OCI-LY1 (cell line): Measurements from ENCODE around the gene LHX5.

ENCODE experiments used
- H2AFZ ChIP-seq: fragments of 200-600 bp; sonication (generic), shearing (Covaris generic); 2 replicates; pipeline ENCODE4 v1.6.0; 2014; ENCODE audit warnings: antibody characterized with exemption, mild to moderate bottlenecking, low read length
- H3F3A ChIP-seq: fragments of 200-600 bp; sonication (generic), shearing (Covaris generic); 2 replicates; pipeline ENCODE4 v1.6.0; 2014; ENCODE audit warnings: mild to moderate bottlenecking, antibody characterized with exemption, low read length, moderate library complexity; ENCODE audit not compliant: insufficient read depth
- H3K27ac ChIP-seq: fragments of 200-600 bp; sonication (generic); 2 replicates; pipeline ENCODE4 v1.5.1; 2014; ENCODE audit warnings: low read length, mixed run types, mild to moderate bottlenecking, low read depth; ENCODE audit not compliant: poor library complexity, severe bottlenecking
- H3K27me3 ChIP-seq: fragments of 200-600 bp; sonication (generic); 2 replicates; pipeline ENCODE4 v1.6.0; 2014; ENCODE audit warnings: antibody characterized with exemption, mild to moderate bottlenecking, low read length, moderate library complexity; ENCODE audit not compliant: insufficient read depth
- H3K36me3 ChIP-seq: fragments of 200-600 bp; sonication (generic); 2 replicates; pipeline ENCODE4 v1.6.1; 2014; ENCODE audit warnings: mild to moderate bottlenecking, antibody characterized with exemption, low read length, moderate library complexity, mixed read lengths; ENCODE audit not compliant: insufficient read depth
- H3K4me1 ChIP-seq: fragments of 200-600 bp; sonication (generic); 2 replicates; pipeline ENCODE4 v1.5.1; 2014; ENCODE audit warnings: mild to moderate bottlenecking, low read length, moderate library complexity; ENCODE audit not compliant: insufficient read depth, severe bottlenecking
- H3K4me2 ChIP-seq: fragments of 200-600 bp; sonication (generic), shearing (Covaris generic); 2 replicates; pipeline ENCODE4 v1.6.1; 2014; ENCODE audit warnings: low read length
- H3K4me3 ChIP-seq: fragments of 200-600 bp; sonication (generic); 2 replicates; pipeline ENCODE4 v1.5.1; 2014; ENCODE audit warnings: low read length, low read depth, mild to moderate bottlenecking, mixed read lengths; ENCODE audit not compliant: poor library complexity, severe bottlenecking
- H3K79me2 ChIP-seq: fragments of 200-600 bp; shearing (Covaris generic); 2 replicates; pipeline ENCODE4 v1.6.1; 2016; ENCODE audit warnings: mixed run types, low read length, mixed read lengths; ENCODE audit not compliant: insufficient read depth
- H3K9ac ChIP-seq: fragments of 200-600 bp; sonication (generic), shearing (Covaris generic); 2 replicates; pipeline ENCODE4 v1.6.1; 2014; ENCODE audit warnings: mild to moderate bottlenecking, low read length, mixed read lengths
- H3K9me2 ChIP-seq: fragments of 200-600 bp; sonication (generic), shearing (Covaris generic); 2 replicates; pipeline ENCODE4 v1.6.1; 2014; ENCODE audit warnings: low read depth, mild to moderate bottlenecking, low read length, mixed read lengths
- H3K9me3 ChIP-seq: fragments of 200-600 bp; shearing (Covaris generic); 2 replicates; pipeline ENCODE4 v1.6.1; 2014; ENCODE audit warnings: low read length, mixed read lengths
- H4K20me1 ChIP-seq: fragments of 200-600 bp; sonication (generic), shearing (Covaris generic); 2 replicates; pipeline ENCODE4 v1.6.0; 2016; ENCODE audit warnings: mild to moderate bottlenecking, low read length; ENCODE audit not compliant: insufficient read depth
- CTCF ChIP-seq: fragments of 200-600 bp; sonication (generic), shearing (Covaris generic); IDR thresholded peaks from 2 replicates; pipeline ENCODE4 v1.5.1; 2017; ENCODE audit warnings: mild to moderate bottlenecking, antibody characterized with exemption, low read length, moderate library complexity, mixed read lengths
- EZH2 ChIP-seq: fragments of 200-600 bp; sonication (generic), shearing (Covaris generic); IDR thresholded peaks from 2 replicates; pipeline ENCODE4 v1.8.0; 2017; ENCODE audit warnings: borderline replicate concordance, mixed run types, mild to moderate bottlenecking, antibody characterized with exemption, low read length, moderate library complexity, mixed read lengths

LHX5 gene

GRCh38 chr12:113479216-113479589 is 7.5 kb upstream of the LHX5 start:
- no peak overlapping the region for H3K4me2 ChIP-seq
- H3K4me3 ChIP-seq: no peak overlapping the region

GRCh38 chr12:113478351-113479011 is 6.8 kb upstream of the LHX5 start:
- H3K9ac ChIP-seq: no peak overlapping the region
- H3K4me1 ChIP-seq: no peaks in the 10 kb centered on the region
- H3K36me3 ChIP-seq: no peaks in the 10 kb centered on the region
- no peak overlapping the region for H3K27ac ChIP-seq
- H3K9me3 ChIP-seq: no peaks in the 10 kb centered on the region
- H3K27me3 ChIP-seq: no peaks in the 10 kb centered on the region
- no peak overlapping the region for H2AFZ ChIP-seq
- H3K4me2 ChIP-seq: no peak overlapping the region
- no peaks in the 10 kb centered on the region for H3K79me2 ChIP-seq
- no peaks in the 10 kb centered on the region for H4K20me1 ChIP-seq
- TF ChIP-seq EZH2: no peak
- TF ChIP-seq CTCF: no peak
- H3K4me3 ChIP-seq: no peak overlapping the region
- no peaks in the 10 kb centered on the region for H3F3A ChIP-seq
- no peaks in the 10 kb centered on the region for H3K9me2 ChIP-seq

More at GRCh38 chr12:113479216-113479589, 7.5 kb upstream of the LHX5 start:
- H3F3A ChIP-seq: no peaks in the 10 kb centered on the region
- H3K27me3 ChIP-seq: no peaks in the 10 kb centered on the region
- no peak overlapping the region for H2AFZ ChIP-seq
- H3K79me2 ChIP-seq: no peaks in the 10 kb centered on the region
- H3K9me3 ChIP-seq: no peaks in the 10 kb centered on the region
- H3K9me2 ChIP-seq: no peaks in the 10 kb centered on the region
- H3K9ac ChIP-seq: no peak overlapping the region
- H3K4me1 ChIP-seq: no peaks in the 10 kb centered on the region
- H3K27ac ChIP-seq: no peak overlapping the region
- no peaks in the 10 kb centered on the region for H3K36me3 ChIP-seq
- no peak for TF ChIP-seq EZH2
- no peak for TF ChIP-seq CTCF
- no peaks in the 10 kb centered on the region for H4K20me1 ChIP-seq

- Histone ChIP-seq H3K4me1 (no peaks in the 10 kb centered on the region), H3K4me3 (no peak overlapping the region), H3K27me3 (no peaks in the 10 kb centered on the region), H3K36me3 (no peaks in the 10 kb centered on the region), H4K20me1 (no peaks in the 10 kb centered on the region), H3K9me2 (no peaks in the 10 kb centered on the region), H3K79me2 (no peaks in the 10 kb centered on the region), H3K9me3 (no peaks in the 10 kb centered on the region), H2AFZ (no peak overlapping the region), H3F3A (no peaks in the 10 kb centered on the region), H3K9ac (no peak overlapping the region), H3K4me2 (no peak overlapping the region), H3K27ac (no peak overlapping the region)
- TF ChIP-seq EZH2 (no peak), CTCF (no peak)
Observed at GRCh38 chr12:113477842-113478215, 6.2 kb upstream of the LHX5 start.
